HG03439 (cell line): ENCODE data around the gene PIM3.
"Not testable (repeated sequence)": the region's sequence is repeated elsewhere in the genome, so short reads cannot be mapped to it uniquely, and the experiment has no call there.

ENCODE experiments used
- ATAC-seq: cut with Tn5 transposase; IDR thresholded peaks from one replicate; pipeline ENCODE4 v1.9.1; 2021; ENCODE audit warnings: mild to moderate bottlenecking, moderate library complexity; ENCODE audit not compliant: unreplicated experiment

PIM3 gene

GRCh38 chr22:49981799-49982198 lies 21.2 kb downstream of the PIM3 start:
- not testable (repeated sequence) for ATAC-seq

GRCh38 chr22:49983148-49984042 lies 22.8 kb downstream of the PIM3 start:
- no peak for ATAC-seq

GRCh38 chr22:49986325-49986724 lies 25.8 kb downstream of the PIM3 start:
- ATAC-seq = no peak

- ATAC-seq = not testable (repeated sequence)
These were observed 29.3 kb downstream of the PIM3 start for GRCh38 chr22:49989826-49990225.

- ATAC-seq = no peak
These were observed 30.6 kb downstream of the PIM3 start for GRCh38 chr22:49991167-49991566.

GRCh38 chr22:49991907-49992533 lies 31.4 kb downstream of the PIM3 start:
- ATAC-seq = no peak

- ATAC-seq = no peak
These were observed 32.5 kb downstream of the PIM3 start for GRCh38 chr22:49992921-49993648.

- ATAC-seq = no peak
These were observed 33.2 kb downstream of the PIM3 start for GRCh38 chr22:49993649-49994360.

- ATAC-seq = no peak
These were observed 33.9 kb downstream of the PIM3 start for GRCh38 chr22:49994361-49995040.

- no peak for ATAC-seq
These were observed 34.4 kb downstream of the PIM3 start for GRCh38 chr22:49995041-49995360.

GRCh38 chr22:49995361-49996118 lies 35.0 kb downstream of the PIM3 start:
- ATAC-seq = no peak

GRCh38 chr22:49996119-49996517 lies 35.5 kb downstream of the PIM3 start:
- no peak for ATAC-seq

GRCh38 chr22:49996518-49997250 lies 36.1 kb downstream of the PIM3 start:
- ATAC-seq = no peak

GRCh38 chr22:49997251-49997599 lies 36.7 kb downstream of the PIM3 start:
- ATAC-seq = no peak

- no peak for ATAC-seq
These were observed 37.6 kb downstream of the PIM3 start for GRCh38 chr22:49997932-49998717.

- ATAC-seq = no peak
These were observed 38.1 kb downstream of the PIM3 start for GRCh38 chr22:49998718-49999062.

- no peak for ATAC-seq
These were observed 38.7 kb downstream of the PIM3 start for GRCh38 chr22:49999063-49999945.
